ENCODE measurements around the gene PLXNA2.

GRCh38 chr1:208219659-208220282, 24.4 kb downstream of the PLXNA2 start:
- TF ChIP-seq CTCF (IDR thresholded peaks at IDR 0.05): no peak
- TF ChIP-seq POLR2A (IDR thresholded peaks at IDR 0.05): no peak
